Neural crest cell (in vitro differentiated cells): Measurements from ENCODE around the gene MTA3. TPM values are rescaled to one million over a fixed set of nuclear protein-coding genes. Genes with fewer than 3 reads are reported as not detected.
"Not testable (repeated sequence)": the region's sequence is repeated elsewhere in the genome, so short reads cannot be mapped to it uniquely, and the experiment has no call there.

ENCODE experiments used
- DNase-seq: peaks from one replicate; pipeline ENCODE4 v3.0.0; 2021; ENCODE audit warnings: low read depth, mixed read lengths, low spot score
- H3K27ac Mint-ChIP-seq: one replicate; pipeline ENCODE4 v1.8.0; 2021; ENCODE audit warnings: mild to moderate bottlenecking, mixed read lengths; ENCODE audit not compliant: unreplicated experiment
- H3K27me3 Mint-ChIP-seq: 2 replicates; pipeline ENCODE4 v1.8.0; 2021; ENCODE audit warnings: low read depth, mild to moderate bottlenecking, mixed read lengths
- H3K36me3 Mint-ChIP-seq: 2 replicates; pipeline ENCODE4 v1.8.0; 2021; ENCODE audit warnings: low read depth, mild to moderate bottlenecking, mixed read lengths
- H3K4me1 Mint-ChIP-seq: 2 replicates; pipeline ENCODE4 v1.8.0; 2021; ENCODE audit warnings: mixed read lengths
- H3K4me3 Mint-ChIP-seq: one replicate; pipeline ENCODE4 v1.8.0; 2021; ENCODE audit warnings: mild to moderate bottlenecking, mixed read lengths
- H3K9me3 Mint-ChIP-seq: 2 replicates; pipeline ENCODE4 v1.8.0; 2021; ENCODE audit warnings: mixed read lengths
- total RNA-seq: library from RNA; stranded (reverse); gene quantifications from 2 replicates; pipeline ENCODE4 v1.2.1, GENCODE V29; 2021
- TF ChIP-seq, protein P1 (sequence below): fragments of 200-600 bp; sonication (generic); conservative IDR thresholded peaks from 2 replicates; pipeline ENCODE4 v1.5.0; 2021; ENCODE audit warnings: antibody characterized with exemption, mild to moderate bottlenecking

Gene MTA3
- total RNA-seq, 1 donor from 2014 or later: 62.3 TPM

DNA sequence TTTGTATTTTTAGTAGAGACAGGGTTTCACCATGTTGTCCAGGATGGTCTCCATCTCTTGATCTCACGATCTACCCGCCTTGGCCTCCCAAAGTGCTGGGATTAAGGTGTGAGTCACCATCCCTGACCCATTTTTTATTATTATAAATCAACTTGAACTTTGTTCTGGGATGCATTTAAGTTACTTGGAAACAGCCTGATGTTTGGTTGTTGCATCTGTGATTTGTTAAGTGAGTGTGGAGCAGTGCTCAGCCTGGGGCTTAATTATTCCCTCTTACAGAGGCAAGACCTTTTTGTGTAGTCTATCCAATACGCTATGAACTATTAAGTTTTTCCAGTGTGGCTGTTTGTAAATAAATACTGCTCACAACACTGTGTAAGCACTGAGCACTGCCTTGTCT is 32.6 kb downstream of the MTA3 start:
- no peaks in the 10 kb centered on the region for H3K9me3 Mint-ChIP-seq
- H3K4me3 Mint-ChIP-seq: no peak overlapping the region
- no peak overlapping the region for H3K27ac Mint-ChIP-seq
- peaks cover 4% of the 10 kb centered on the region for H3K4me1 Mint-ChIP-seq
- H3K36me3 Mint-ChIP-seq: peaks cover 3% of the 10 kb centered on the region
- DNase-seq: no peak
- H3K27me3 Mint-ChIP-seq: no peaks in the 10 kb centered on the region
- TF ChIP-seq, protein P1, sequence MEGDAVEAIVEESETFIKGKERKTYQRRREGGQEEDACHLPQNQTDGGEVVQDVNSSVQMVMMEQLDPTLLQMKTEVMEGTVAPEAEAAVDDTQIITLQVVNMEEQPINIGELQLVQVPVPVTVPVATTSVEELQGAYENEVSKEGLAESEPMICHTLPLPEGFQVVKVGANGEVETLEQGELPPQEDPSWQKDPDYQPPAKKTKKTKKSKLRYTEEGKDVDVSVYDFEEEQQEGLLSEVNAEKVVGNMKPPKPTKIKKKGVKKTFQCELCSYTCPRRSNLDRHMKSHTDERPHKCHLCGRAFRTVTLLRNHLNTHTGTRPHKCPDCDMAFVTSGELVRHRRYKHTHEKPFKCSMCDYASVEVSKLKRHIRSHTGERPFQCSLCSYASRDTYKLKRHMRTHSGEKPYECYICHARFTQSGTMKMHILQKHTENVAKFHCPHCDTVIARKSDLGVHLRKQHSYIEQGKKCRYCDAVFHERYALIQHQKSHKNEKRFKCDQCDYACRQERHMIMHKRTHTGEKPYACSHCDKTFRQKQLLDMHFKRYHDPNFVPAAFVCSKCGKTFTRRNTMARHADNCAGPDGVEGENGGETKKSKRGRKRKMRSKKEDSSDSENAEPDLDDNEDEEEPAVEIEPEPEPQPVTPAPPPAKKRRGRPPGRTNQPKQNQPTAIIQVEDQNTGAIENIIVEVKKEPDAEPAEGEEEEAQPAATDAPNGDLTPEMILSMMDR: no peak

DNA sequence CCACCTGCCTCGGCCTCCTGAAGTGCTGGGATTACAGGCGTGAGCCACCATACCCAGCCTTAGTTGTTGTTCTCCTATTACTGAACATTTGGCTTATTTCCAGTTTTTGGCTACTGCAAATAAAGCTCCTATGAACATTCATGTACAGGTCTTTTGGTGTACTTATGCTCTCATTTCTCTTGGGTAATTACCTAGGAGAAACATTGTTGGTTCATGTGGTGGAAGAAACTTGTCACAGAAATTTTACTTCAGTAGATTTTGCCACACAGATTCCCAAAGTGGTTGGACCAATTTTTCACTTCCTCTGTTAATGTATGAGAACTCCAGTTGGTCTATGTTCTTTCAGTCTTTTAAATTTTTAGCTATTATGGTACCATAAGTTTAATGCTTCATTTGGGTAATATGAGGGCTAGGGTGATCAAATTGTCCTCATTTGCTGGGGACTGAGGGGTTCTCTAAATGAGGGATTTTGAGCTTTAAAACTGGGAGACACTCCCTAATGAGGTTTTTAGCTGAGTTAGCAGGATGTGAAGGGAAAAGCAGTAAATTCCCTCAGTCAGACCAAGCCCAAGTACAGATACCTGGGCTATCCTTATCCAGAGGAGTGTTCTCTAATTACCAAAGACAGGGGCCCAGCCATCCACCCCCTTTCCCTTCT is 33.9 kb downstream of the MTA3 start:
- H3K4me3 Mint-ChIP-seq: no peak overlapping the region
- H3K27ac Mint-ChIP-seq: no peak overlapping the region
- TF ChIP-seq, protein P1: no peak
- H3K9me3 Mint-ChIP-seq: no peaks in the 10 kb centered on the region
- H3K4me1 Mint-ChIP-seq: peaks cover 4% of the 10 kb centered on the region
- peaks cover 6% of the 10 kb centered on the region for H3K36me3 Mint-ChIP-seq
- DNase-seq: no peak
- no peaks in the 10 kb centered on the region for H3K27me3 Mint-ChIP-seq

- TF ChIP-seq, protein P1: no peak
- no peaks in the 10 kb centered on the region for H3K27me3 Mint-ChIP-seq
- DNase-seq: no peak
- peaks cover 4% of the 10 kb centered on the region for H3K4me1 Mint-ChIP-seq
- H3K9me3 Mint-ChIP-seq: no peaks in the 10 kb centered on the region
- H3K27ac Mint-ChIP-seq: no peak overlapping the region
- no peak overlapping the region for H3K4me3 Mint-ChIP-seq
- peaks cover 9% of the 10 kb centered on the region for H3K36me3 Mint-ChIP-seq
These were observed 34.4 kb downstream of the MTA3 start for GRCh38 chr2:42602876-42603219.

GRCh38 chr2:42604341-42604867 is 36.0 kb downstream of the MTA3 start:
- H3K27ac Mint-ChIP-seq: not testable (repeated sequence)

DNA sequence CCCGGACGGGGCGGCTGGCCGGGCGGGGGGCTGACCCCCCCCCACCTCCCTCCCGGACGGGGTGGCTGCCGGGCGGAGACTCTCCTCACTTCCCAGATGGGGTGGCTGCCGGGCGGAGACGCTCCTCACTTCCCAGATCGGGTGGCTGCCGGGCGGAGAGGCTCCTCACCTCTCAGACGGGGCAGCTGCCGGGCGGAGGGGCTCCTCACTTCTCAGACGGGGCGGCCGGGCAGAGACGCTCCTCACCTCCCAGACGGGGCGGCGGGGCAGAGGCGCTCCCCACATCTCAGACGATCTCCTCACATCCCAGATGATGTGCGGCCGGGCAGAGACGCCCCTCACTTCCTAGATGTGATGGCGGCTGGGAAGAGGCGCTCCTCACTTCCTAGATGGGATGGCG is 37.7 kb downstream of the MTA3 start:
- not testable (repeated sequence) for H3K27ac Mint-ChIP-seq, H3K27me3 Mint-ChIP-seq, H3K9me3 Mint-ChIP-seq, H3K4me3 Mint-ChIP-seq, DNase-seq, H3K4me1 Mint-ChIP-seq
- H3K36me3 Mint-ChIP-seq: peaks cover 17% of the 10 kb centered on the region

More at GRCh38 chr2:42604341-42604867, 36.0 kb downstream of the MTA3 start:
- H3K36me3 Mint-ChIP-seq: peaks cover 12% of the 10 kb centered on the region
- H3K27me3 Mint-ChIP-seq, H3K4me3 Mint-ChIP-seq, DNase-seq, H3K4me1 Mint-ChIP-seq, H3K9me3 Mint-ChIP-seq: not testable (repeated sequence)

DNA sequence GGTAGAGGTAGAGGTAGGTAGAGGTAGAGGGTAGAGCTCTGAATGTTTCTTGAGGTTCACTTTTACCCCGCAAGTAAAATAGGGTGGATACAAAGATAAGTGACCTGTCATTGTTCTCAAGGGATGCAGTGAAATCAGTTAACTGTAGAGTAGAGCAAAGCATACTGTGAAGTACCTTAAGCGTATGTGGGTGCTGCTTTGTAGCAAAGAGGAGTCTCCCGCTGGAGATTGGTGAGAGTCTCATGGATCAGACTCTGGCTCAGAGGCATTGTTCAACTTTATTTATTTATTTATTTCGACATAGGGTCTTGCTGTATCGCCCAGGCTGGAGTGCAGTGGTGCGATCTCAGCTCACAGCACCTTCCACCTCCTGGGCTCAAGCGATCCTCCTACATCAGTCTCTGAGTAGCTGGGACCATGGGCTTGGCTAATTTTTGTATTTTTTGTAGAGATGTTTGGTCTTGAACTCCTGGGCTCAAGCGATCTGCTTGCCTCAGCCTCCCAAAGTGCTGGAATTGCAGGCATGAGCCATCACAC is 38.7 kb downstream of the MTA3 start:
- no peak overlapping the region for H3K27ac Mint-ChIP-seq
- no peaks in the 10 kb centered on the region for H3K9me3 Mint-ChIP-seq
- H3K36me3 Mint-ChIP-seq: peaks cover 22% of the 10 kb centered on the region
- no peak overlapping the region for H3K4me3 Mint-ChIP-seq
- no peaks in the 10 kb centered on the region for H3K27me3 Mint-ChIP-seq
- TF ChIP-seq, protein P1: no peak
- H3K4me1 Mint-ChIP-seq: no peaks in the 10 kb centered on the region
- no peak for DNase-seq
